Colonic mucosa (tissue), 4 donors: Measurements from ENCODE around the gene HSD17B4. TPM values are rescaled to one million over a fixed set of nuclear protein-coding genes. Genes with fewer than 3 reads are reported as not detected.
A peak's percentile ranks its signal among the peaks of the same experiment; 100 is the strongest.
"Not testable (repeated sequence)": the region's sequence is repeated elsewhere in the genome, so short reads cannot be mapped to it uniquely, and the experiment has no call there.

Experiments used
- DNase-seq: peaks from one replicate; pipeline ENCODE4 v3.0.0-alpha.2; 2020
- H3K27ac ChIP-seq: fragments of 200-600 bp; one replicate; pipeline ENCODE4 v1.8.0; 2021
- H3K27me3 ChIP-seq: fragments of 200-600 bp; one replicate; pipeline ENCODE4 v1.8.0; 2021
- H3K36me3 ChIP-seq: fragments of 200-600 bp; one replicate; pipeline ENCODE4 v1.8.0; 2021
- H3K4me1 ChIP-seq: fragments of 200-600 bp; one replicate; pipeline ENCODE4 v1.8.0; 2021; ENCODE audit warnings: mild to moderate bottlenecking
- H3K4me3 ChIP-seq: fragments of 200-600 bp; one replicate; pipeline ENCODE4 v1.8.0; 2021
- H3K9ac ChIP-seq, 2 donors: one replicate each; pipeline ENCODE4 v1.7.0; 2013; ENCODE audit warnings: control low read depth in 2 of 2, low read depth in 2 of 2, low read length in 2 of 2
- H3K9me3 ChIP-seq: fragments of 200-600 bp; one replicate; pipeline ENCODE4 v1.8.0; 2021
- CTCF ChIP-seq: fragments of 200-600 bp; IDR thresholded peaks from one replicate; pipeline ENCODE4 v1.8.0; 2022; ENCODE audit warnings: antibody characterized with exemption, mild to moderate bottlenecking
- intact Hi-C: fragments of 100-400 bp; cut with DNase I; formaldehyde crosslinking; loops from one replicate; pipeline ENCODE4 v1.14.1; 2022
- total RNA-seq, 2 donors: library from RNA; stranded (reverse); fragmentation: NEBNext Ultra II Directional in 1 of 2; extraction: Animal tissue kit (Norgen Biotek cat#: 25700) in 1 of 2; gene quantifications; one replicate each; pipeline ENCODE4 v1.2.1, GENCODE V29; 2021
- donor health status: healthy.
- donor health status: DM: no; HTN: no; CAD: no.
- donor health status: DM: no; HTN: no; CAD: no.

HSD17B4 gene
- total RNA-seq, 2 donors from 2014 or later: 252 to 304 TPM

- intact Hi-C loops: loop anchor here (10.0 kb wide), 1 partner anchor 393 kb away; no protein-coding TSS in a partner anchor
- Histone ChIP-seq H3K9ac (no peak overlapping the region), H3K4me1 (no peaks in the 10 kb centered on the region), H3K9me3 (no peaks in the 10 kb centered on the region), H3K27ac (no peak overlapping the region), H3K36me3 (no peaks in the 10 kb centered on the region), H3K27me3 (no peaks in the 10 kb centered on the region), H3K4me3 (no peak overlapping the region)
- no peak for DNase-seq
- no peak for TF ChIP-seq CTCF
Measured at GRCh38 chr5:119417891-119418605, 34.2 kb upstream of the HSD17B4 start.

- H3K27me3 ChIP-seq: no peaks in the 10 kb centered on the region
- no peaks in the 10 kb centered on the region for H3K4me1 ChIP-seq
- no peak overlapping the region for H3K27ac ChIP-seq
- TF ChIP-seq CTCF: no peak
- H3K36me3 ChIP-seq: no peaks in the 10 kb centered on the region
- H3K9me3 ChIP-seq: no peaks in the 10 kb centered on the region
- no peak overlapping the region for H3K4me3 ChIP-seq
- no peak overlapping the region for H3K9ac ChIP-seq
- no peak for DNase-seq
- intact Hi-C loops: loop anchor here (10.0 kb wide), 1 partner anchor 394 kb away; no protein-coding TSS in a partner anchor
Measured at GRCh38 chr5:119418606-119419100, 33.6 kb upstream of the HSD17B4 start.

GRCh38 chr5:119420169-119420568 lies 32.1 kb upstream of the HSD17B4 start:
- Histone ChIP-seq H3K9me3 (no peaks in the 10 kb centered on the region), H3K27ac (peak overlapping the region; percentile 2), H3K4me3 (no peak overlapping the region), H3K9ac (no peak overlapping the region), H3K27me3 (no peaks in the 10 kb centered on the region), H3K36me3 (no peaks in the 10 kb centered on the region), H3K4me1 (no peaks in the 10 kb centered on the region)
- intact Hi-C loops: no loop called here
- no peak for DNase-seq
- no peak for TF ChIP-seq CTCF

GRCh38 chr5:119426057-119426456 lies 26.2 kb upstream of the HSD17B4 start:
- Histone ChIP-seq H3K36me3 (no peaks in the 10 kb centered on the region), H3K4me1 (no peaks in the 10 kb centered on the region), H3K27me3 (no peaks in the 10 kb centered on the region), H3K4me3 (no peak overlapping the region), H3K9ac (no peak overlapping the region), H3K27ac (no peak overlapping the region), H3K9me3 (no peaks in the 10 kb centered on the region)
- DNase-seq: no peak
- intact Hi-C loops: no loop called here
- no peak for TF ChIP-seq CTCF

GRCh38 chr5:119427060-119427459 lies 25.2 kb upstream of the HSD17B4 start:
- H3K4me3 ChIP-seq: no peak overlapping the region
- H3K36me3 ChIP-seq: no peaks in the 10 kb centered on the region
- H3K9me3 ChIP-seq: no peaks in the 10 kb centered on the region
- no peaks in the 10 kb centered on the region for H3K27me3 ChIP-seq
- no peak for DNase-seq
- no peaks in the 10 kb centered on the region for H3K4me1 ChIP-seq
- no peak overlapping the region for H3K9ac ChIP-seq
- intact Hi-C loops: no loop called here
- H3K27ac ChIP-seq: no peak overlapping the region
- no peak for TF ChIP-seq CTCF

- H3K9me3 ChIP-seq, intact Hi-C loops, H3K27ac ChIP-seq, H3K4me1 ChIP-seq, H3K36me3 ChIP-seq, H3K27me3 ChIP-seq, H3K9ac ChIP-seq, DNase-seq, H3K4me3 ChIP-seq: not testable (repeated sequence)
Measured at GRCh38 chr5:119427596-119427995, 24.7 kb upstream of the HSD17B4 start.

- H3K4me3 ChIP-seq, H3K27me3 ChIP-seq, intact Hi-C loops, H3K27ac ChIP-seq, H3K9me3 ChIP-seq, DNase-seq, H3K36me3 ChIP-seq, H3K4me1 ChIP-seq, H3K9ac ChIP-seq: not testable (repeated sequence)
Measured at GRCh38 chr5:119428166-119428565, 24.1 kb upstream of the HSD17B4 start.

- H3K36me3 ChIP-seq, H3K9me3 ChIP-seq, H3K27me3 ChIP-seq, H3K4me1 ChIP-seq, H3K4me3 ChIP-seq, intact Hi-C loops, H3K9ac ChIP-seq, DNase-seq, H3K27ac ChIP-seq: not testable (repeated sequence)
Measured at GRCh38 chr5:119428574-119428973, 23.7 kb upstream of the HSD17B4 start.
